Neuronal stem cell (in vitro differentiated cells): Measurements from ENCODE around the gene PNPLA8.
"Not testable (repeated sequence)": the region's sequence is repeated elsewhere in the genome, so short reads cannot be mapped to it uniquely, and the experiment has no call there.

Source experiments
- DNase-seq: peaks from one replicate; pipeline ENCODE4 v3.0.0-alpha.2; 2013; ENCODE audit warnings: low spot score
- H2AFZ ChIP-seq: one replicate; pipeline ENCODE4 v1.6.1; 2013; ENCODE audit warnings: mild to moderate bottlenecking, low read length, inconsistent platforms
- H2AK5ac ChIP-seq: 2 replicates; pipeline ENCODE4 v1.6.1; 2013; ENCODE audit warnings: low read depth, mild to moderate bottlenecking, inconsistent platforms, low read length, moderate library complexity, mixed read lengths
- H2BK120ac ChIP-seq: 2 replicates; pipeline ENCODE4 v1.6.1; 2013; ENCODE audit warnings: low read depth, mild to moderate bottlenecking, inconsistent platforms, low read length, moderate library complexity, mixed read lengths
- H2BK12ac ChIP-seq: one replicate; pipeline ENCODE4 v1.6.1; 2013; ENCODE audit warnings: low read length, inconsistent platforms
- H2BK15ac ChIP-seq: 2 replicates; pipeline ENCODE4 v1.6.1; 2013; ENCODE audit warnings: mild to moderate bottlenecking, low read length, inconsistent platforms, mixed read lengths
- H2BK5ac ChIP-seq: one replicate; pipeline ENCODE4 v1.6.1; 2013; ENCODE audit warnings: inconsistent platforms, mild to moderate bottlenecking, low read length, moderate library complexity
- H3K14ac ChIP-seq: one replicate; pipeline ENCODE4 v1.6.1; 2013; ENCODE audit warnings: low read length, inconsistent platforms
- H3K18ac ChIP-seq: 2 replicates; pipeline ENCODE4 v1.6.1; 2013; ENCODE audit warnings: low read length, inconsistent platforms
- H3K23ac ChIP-seq: 2 replicates; pipeline ENCODE4 v1.6.1; 2013; ENCODE audit warnings: low read depth, mild to moderate bottlenecking, mixed read lengths, low read length, inconsistent platforms; ENCODE audit not compliant: poor library complexity
- H3K27ac ChIP-seq: replicated peaks from 3 replicates; pipeline ENCODE4 v1.5.1; 2013; ENCODE audit warnings: low read length, inconsistent platforms
- H3K27me3 ChIP-seq, 3 experiments: 2 replicates each; pipeline ENCODE4 v1.6.1; 2013; ENCODE audit warnings: low read length in 3 of 3, mild to moderate bottlenecking in 2 of 3, inconsistent platforms in 1 of 3, low read depth in 1 of 3, mixed read lengths in 1 of 3, moderate library complexity in 1 of 3; ENCODE audit not compliant: control insufficient read depth in 3 of 3, insufficient read depth in 3 of 3
- H3K36me3 ChIP-seq, 2 donors: replicated peaks in 1 of 2; 2 replicates each; pipeline ENCODE4 v1.6.1; 2013; ENCODE audit warnings: low read length in 2 of 2; ENCODE audit not compliant: control insufficient read depth in 2 of 2, insufficient read depth in 2 of 2
- H3K4ac ChIP-seq: 2 replicates; pipeline ENCODE4 v1.6.1; 2013; ENCODE audit warnings: inconsistent platforms, mild to moderate bottlenecking, low read length, moderate library complexity
- H3K4me1 ChIP-seq, 2 donors: 1 replicate in 1 of 2; 2 replicates in 1 of 2; pipeline ENCODE4 v1.6.1; 2013; ENCODE audit warnings: low read length in 2 of 2, low read depth in 1 of 2; ENCODE audit not compliant: control insufficient read depth in 2 of 2, insufficient read depth in 1 of 2
- H3K4me2 ChIP-seq: one replicate; pipeline ENCODE4 v1.6.1; 2013; ENCODE audit warnings: mild to moderate bottlenecking, low read length, inconsistent platforms; ENCODE audit not compliant: insufficient read depth, poor library complexity, severe bottlenecking
- H3K4me3 ChIP-seq, 2 donors: 2 replicates each; pipeline ENCODE4 v1.5.1; 2013; ENCODE audit warnings: low read length in 2 of 2, mild to moderate bottlenecking in 2 of 2, inconsistent platforms in 1 of 2, moderate library complexity in 1 of 2
- H3K79me1 ChIP-seq: one replicate; pipeline ENCODE4 v1.6.1; 2013; ENCODE audit warnings: low read depth, mild to moderate bottlenecking, inconsistent platforms, low read length, moderate library complexity
- H3K9ac ChIP-seq: one replicate; pipeline ENCODE4 v1.6.1; 2013; ENCODE audit warnings: mild to moderate bottlenecking, low read depth, low read length, inconsistent platforms; ENCODE audit not compliant: poor library complexity
- H3K9me3 ChIP-seq, 2 donors: replicated peaks in 1 of 2; 2 replicates each; pipeline versions ENCODE3 to v1.6.1; 2013; ENCODE audit warnings: low read length in 2 of 2, mild to moderate bottlenecking in 2 of 2, inconsistent platforms in 1 of 2, low read depth in 1 of 2, mixed read lengths in 1 of 2, moderate library complexity in 1 of 2; ENCODE audit not compliant: control insufficient read depth in 2 of 2, insufficient read depth in 1 of 2
- H4K8ac ChIP-seq: one replicate; pipeline ENCODE4 v1.6.1; 2013; ENCODE audit warnings: low read depth, mild to moderate bottlenecking, inconsistent platforms, low read length, moderate library complexity
- H4K91ac ChIP-seq: one replicate; pipeline ENCODE4 v1.6.1; 2013; ENCODE audit warnings: low read length, low read depth, mild to moderate bottlenecking, inconsistent platforms; ENCODE audit not compliant: poor library complexity
- WGBS, 2 donors: extraction: QIAGEN DNeasy Blood & Tissue Kit; methylation state at CpG; one replicate each; pipeline ENCODE4 v1.1.7; 2013; ENCODE audit warnings: missing lambda C conversion rate in 2 of 2, mixed read lengths in 1 of 2; ENCODE audit not compliant: insufficient read length in 2 of 2, insufficient replicate concordance in 1 of 2; ENCODE audit errors: extremely low coverage in 2 of 2; 5-methylcytosine and 5-hydroxymethylcytosine counted together

The PNPLA8 gene

DNA sequence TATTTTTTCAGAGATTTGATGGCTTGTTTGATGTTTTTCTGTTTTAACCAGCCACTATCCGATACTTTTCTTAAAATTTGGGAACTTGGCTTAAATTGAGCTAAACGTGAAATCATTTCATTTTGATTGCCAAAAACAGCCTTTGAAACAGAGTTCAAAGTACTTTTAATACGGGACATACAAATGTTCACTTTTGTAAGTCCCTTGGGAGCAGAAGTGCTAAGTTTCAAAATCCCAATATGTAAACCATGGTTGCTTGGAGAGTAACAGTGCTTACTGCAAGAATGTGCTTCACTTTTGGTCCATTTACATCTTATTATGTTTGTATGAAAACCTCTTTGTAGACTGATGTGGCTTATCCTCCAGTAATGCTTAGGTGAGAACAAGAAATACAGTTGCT, 10.9 kb downstream of the PNPLA8 start:
- DNase-seq: no peak
- H3K4me3 ChIP-seq: no peak overlapping the region
- no peak overlapping the region for H3K4ac ChIP-seq
- no peak overlapping the region for H3K4me2 ChIP-seq
- H2AK5ac ChIP-seq: no peak overlapping the region
- no peak overlapping the region for H2BK12ac ChIP-seq
- H3K9ac ChIP-seq: no peak overlapping the region
- H2BK5ac ChIP-seq: no peak overlapping the region
- no peak overlapping the region for H3K23ac ChIP-seq
- WGBS, 2 donors: no CpG with 5 or more reads among the region's 3 CpGs
- no peak overlapping the region for H3K18ac ChIP-seq
- H3K14ac ChIP-seq: no peak overlapping the region
- H2AFZ ChIP-seq: no peak overlapping the region
- H4K91ac ChIP-seq: no peak overlapping the region
- peaks cover 2 to 65% of the 10 kb centered on the region in 2 donors for H3K36me3 ChIP-seq
- peaks cover 3% of the 10 kb centered on the region for H3K79me1 ChIP-seq
- no peaks in the 10 kb centered on the region for H3K27me3 ChIP-seq
- H3K4me1 ChIP-seq: no peaks in the 10 kb centered on the region
- no peak overlapping the region for H4K8ac ChIP-seq
- peaks cover 5 to 24% of the 10 kb centered on the region in 2 donors for H3K9me3 ChIP-seq
- H3K27ac ChIP-seq: no peak overlapping the region
- no peak overlapping the region for H2BK120ac ChIP-seq
- no peak overlapping the region for H2BK15ac ChIP-seq

DNA sequence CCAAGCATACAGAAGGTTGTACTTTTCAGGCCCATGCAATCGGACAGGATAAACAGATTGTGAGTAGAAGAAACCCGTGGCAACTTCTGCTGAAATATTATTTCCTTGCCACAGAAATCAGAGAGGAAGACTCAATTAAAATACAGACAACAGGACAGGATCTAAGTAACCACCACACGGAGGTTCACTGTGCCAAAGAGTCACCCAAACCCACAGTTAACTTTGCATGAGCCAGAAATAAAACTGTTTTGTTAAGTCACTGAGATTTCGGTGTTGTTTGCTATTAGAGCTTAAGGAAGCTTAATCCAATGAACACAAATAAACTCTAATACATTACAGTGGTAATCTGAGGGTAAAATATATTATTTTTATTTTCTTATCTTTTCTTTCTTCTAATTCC, 14.0 kb downstream of the PNPLA8 start:
- no peak overlapping the region for H2BK12ac ChIP-seq
- H4K91ac ChIP-seq: no peak overlapping the region
- no peaks in the 10 kb centered on the region for H3K27me3 ChIP-seq
- no peak overlapping the region for H3K14ac ChIP-seq
- no peak overlapping the region for H2AFZ ChIP-seq
- H3K18ac ChIP-seq: no peak overlapping the region
- H2BK5ac ChIP-seq: no peak overlapping the region
- H3K27ac ChIP-seq: no peak overlapping the region
- no peak overlapping the region for H4K8ac ChIP-seq
- H3K79me1 ChIP-seq: no peaks in the 10 kb centered on the region
- H3K23ac ChIP-seq: no peak overlapping the region
- no peaks in the 10 kb centered on the region for H3K4me1 ChIP-seq
- H2AK5ac ChIP-seq: no peak overlapping the region
- peaks cover 2 to 11% of the 10 kb centered on the region in 2 donors for H3K9me3 ChIP-seq
- no peak overlapping the region for H3K9ac ChIP-seq
- no CpG with 5 or more reads among the region's 4 CpGs for WGBS, 2 donors
- H3K4me2 ChIP-seq: no peak overlapping the region
- no peak overlapping the region for H3K4me3 ChIP-seq
- DNase-seq: no peak
- no peak overlapping the region for H2BK120ac ChIP-seq
- H3K36me3 ChIP-seq: peaks cover 2 to 48% of the 10 kb centered on the region in 2 donors
- no peak overlapping the region for H3K4ac ChIP-seq
- no peak overlapping the region for H2BK15ac ChIP-seq

DNA sequence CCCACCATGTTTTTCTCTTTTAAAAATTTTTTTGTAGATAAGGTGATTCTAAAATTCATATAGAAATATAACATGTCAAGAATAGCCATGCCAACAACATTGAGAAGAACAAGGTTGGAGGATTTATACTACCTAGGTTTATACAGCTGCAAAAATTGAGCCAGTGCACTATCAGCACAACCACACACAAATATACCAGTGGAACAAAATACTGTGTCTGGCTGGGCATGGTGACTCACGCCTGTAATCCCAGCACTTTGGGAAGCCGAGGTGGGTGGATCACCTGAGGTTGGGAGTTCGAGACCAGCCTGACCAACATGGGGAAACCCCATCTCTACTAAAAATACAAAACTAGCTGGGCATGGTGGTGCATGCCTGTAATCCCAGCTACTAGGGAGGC, 21.4 kb downstream of the PNPLA8 start:
- not testable (repeated sequence) for H3K18ac ChIP-seq, H2BK12ac ChIP-seq, H3K14ac ChIP-seq, DNase-seq, H4K91ac ChIP-seq, H3K27me3 ChIP-seq, H4K8ac ChIP-seq, H2AK5ac ChIP-seq, H2BK5ac ChIP-seq, H3K27ac ChIP-seq, H3K4me2 ChIP-seq, H3K4me1 ChIP-seq, H2AFZ ChIP-seq, H3K23ac ChIP-seq, H3K4ac ChIP-seq, H3K79me1 ChIP-seq, H2BK15ac ChIP-seq, H3K4me3 ChIP-seq, H3K9ac ChIP-seq, H3K9me3 ChIP-seq, H2BK120ac ChIP-seq
- no CpG with 5 or more reads among the region's 3 CpGs for WGBS, 2 donors
- peaks cover 0 to 21% of the 10 kb centered on the region in 2 donors for H3K36me3 ChIP-seq

DNA sequence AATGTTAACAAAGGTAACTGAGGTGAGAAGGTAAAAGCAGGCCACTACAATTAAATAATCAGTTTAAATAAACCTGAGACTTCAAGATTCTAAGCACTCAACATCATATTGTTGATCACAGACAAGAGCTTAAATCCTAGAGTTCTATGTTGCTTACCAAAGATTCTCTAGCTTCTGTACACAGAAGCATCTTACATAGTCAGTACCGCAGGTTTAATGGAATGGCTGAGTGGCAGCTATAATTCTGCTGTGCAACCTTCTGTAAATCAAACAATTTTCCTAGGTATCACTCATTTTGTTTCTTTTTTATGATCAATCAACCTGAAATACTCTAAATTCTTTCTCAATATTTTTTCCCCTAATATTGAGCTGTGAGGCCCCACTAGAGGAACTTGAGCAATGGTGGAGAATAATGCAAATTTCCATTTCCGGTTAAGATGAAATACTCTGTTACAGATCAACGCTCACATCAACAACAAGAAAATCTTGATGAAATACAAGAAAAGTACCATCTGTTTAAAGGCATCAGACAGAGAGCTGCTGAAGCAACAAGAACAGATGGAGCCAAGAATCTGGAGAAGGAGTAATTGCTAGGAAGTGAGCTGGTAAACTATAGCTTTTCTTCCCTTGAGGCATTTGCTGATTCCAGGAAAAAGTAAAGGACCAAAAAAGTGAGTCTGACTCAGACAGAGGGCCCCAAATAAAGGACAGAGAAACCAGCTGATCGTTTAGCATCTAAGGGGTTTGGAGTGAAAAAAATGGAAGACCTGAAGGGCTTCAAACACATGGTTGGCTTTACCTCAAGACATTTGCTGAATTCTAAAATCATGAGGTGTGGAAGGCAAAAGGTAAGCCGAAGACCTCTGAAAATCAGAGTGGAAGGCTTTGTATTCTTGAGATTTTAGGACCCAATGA, 22.6 kb downstream of the PNPLA8 start:
- H3K79me1 ChIP-seq: no peaks in the 10 kb centered on the region
- H3K9me3 ChIP-seq: peaks cover 0 to 3% of the 10 kb centered on the region in 2 donors
- no peak overlapping the region for H3K18ac ChIP-seq
- no peak overlapping the region for H2AFZ ChIP-seq
- H3K9ac ChIP-seq: no peak overlapping the region
- H2BK12ac ChIP-seq: no peak overlapping the region
- no peaks in the 10 kb centered on the region for H3K4me1 ChIP-seq
- no peak for DNase-seq
- H3K23ac ChIP-seq: no peak overlapping the region
- no CpG with 5 or more reads among the region's 5 CpGs for WGBS, 2 donors
- H3K27me3 ChIP-seq: no peaks in the 10 kb centered on the region
- no peak overlapping the region for H2AK5ac ChIP-seq
- H3K4ac ChIP-seq: no peak overlapping the region
- no peak overlapping the region for H2BK15ac ChIP-seq
- no peak overlapping the region for H3K27ac ChIP-seq
- no peak overlapping the region for H3K4me2 ChIP-seq
- peaks cover 0 to 26% of the 10 kb centered on the region in 2 donors for H3K36me3 ChIP-seq
- no peak overlapping the region for H2BK120ac ChIP-seq
- no peak overlapping the region for H3K4me3 ChIP-seq
- no peak overlapping the region for H4K8ac ChIP-seq
- no peak overlapping the region for H4K91ac ChIP-seq
- no peak overlapping the region for H2BK5ac ChIP-seq
- H3K14ac ChIP-seq: no peak overlapping the region
